ENCODE measurements around the gene PIGW. TPM values are rescaled to one million over a fixed set of nuclear protein-coding genes. Genes with fewer than 3 reads are reported as not detected.

Gene PIGW
- total RNA-seq, 4 donors from 2014 or later, result 3.0 to 6.9 (median 4.7) TPM

GRCh38 chr17:36501351-36501750, 33.4 kb upstream of the PIGW start:
- ATAC-seq (no peak), DNase-seq (no peak)
- Histone ChIP-seq H3K9me3 (no peaks in the 10 kb centered on the region), H3K4me1 (no peaks in the 10 kb centered on the region), H3K36me3 (peaks cover 0 to 75% of the 10 kb centered on the region in 2 donors), H3K27me3 (no peaks in the 10 kb centered on the region), H3K4me3 (no peak overlapping the region), H3K27ac (no peak overlapping the region)
- in situ Hi-C loops (cut with MboI; ENCODE audit: low sequenced_read_pairs in 4 of 4) (no loop called here), intact Hi-C loops (cut with DNase I; ENCODE audit: low total_unique reads) (no loop called here)
- TF ChIP-seq CTCF (IDR thresholded peaks at IDR 0.05 in 4 of 5, conservative IDR thresholded peaks at IDR 0.05 in 1 of 5) (no peak), POLR2A (IDR thresholded peaks at IDR 0.05) (no peak)

GRCh38 chr17:36501963-36502362, 32.8 kb upstream of the PIGW start:
- H3K4me1 ChIP-seq, result no peaks in the 10 kb centered on the region
- no peak for DNase-seq
- intact Hi-C loops (cut with DNase I; ENCODE audit: low total_unique reads), result no loop called here

GRCh38 chr17:36503456-36504155, 31.2 kb upstream of the PIGW start:
- Histone ChIP-seq H3K4me1 (no peaks in the 10 kb centered on the region), H3K9me3 (no peaks in the 10 kb centered on the region), H3K27ac (no peak overlapping the region), H3K4me3 (no peak overlapping the region), H3K27me3 (no peaks in the 10 kb centered on the region), H3K36me3 (peaks cover 0 to 76% of the 10 kb centered on the region in 2 donors)
- TF ChIP-seq POLR2A (IDR thresholded peaks at IDR 0.05) (no peak), CTCF (IDR thresholded peaks at IDR 0.05 in 4 of 5, conservative IDR thresholded peaks at IDR 0.05 in 1 of 5) (no peak)
- intact Hi-C loops (cut with DNase I; ENCODE audit: low total_unique reads) (no loop called here), in situ Hi-C loops (cut with MboI; ENCODE audit: low sequenced_read_pairs in 4 of 4) (no loop called here)
- ATAC-seq (no peak), DNase-seq (no peak)

More at GRCh38 chr17:36501963-36502362, 32.8 kb upstream of the PIGW start:
- ATAC-seq, result no peak
- Histone ChIP-seq H3K27me3 (no peaks in the 10 kb centered on the region), H3K4me3 (no peak overlapping the region), H3K27ac (no peak overlapping the region), H3K9me3 (no peaks in the 10 kb centered on the region), H3K36me3 (peaks cover 0 to 75% of the 10 kb centered on the region in 2 donors)
- TF ChIP-seq POLR2A (IDR thresholded peaks at IDR 0.05), result no peak
- in situ Hi-C loops (cut with MboI; ENCODE audit: low sequenced_read_pairs in 4 of 4), result no loop called here

- H3K27me3 ChIP-seq, result no peaks in the 10 kb centered on the region
- peaks cover 0 to 72% of the 10 kb centered on the region in 2 donors for H3K36me3 ChIP-seq
- no peaks in the 10 kb centered on the region for H3K4me1 ChIP-seq
- H3K9me3 ChIP-seq, result no peaks in the 10 kb centered on the region
- DNase-seq (no peak), ATAC-seq (no peak)
- H3K4me3 ChIP-seq, result no peak overlapping the region
- intact Hi-C loops (cut with DNase I; ENCODE audit: low total_unique reads) (no loop called here), in situ Hi-C loops (cut with MboI; ENCODE audit: low sequenced_read_pairs in 4 of 4) (no loop called here)
- TF ChIP-seq POLR2A (IDR thresholded peaks at IDR 0.05) (no peak), CTCF (IDR thresholded peaks at IDR 0.05 in 4 of 5, conservative IDR thresholded peaks at IDR 0.05 in 1 of 5) (no peak)
- H3K27ac ChIP-seq, result no peak overlapping the region
Observed at GRCh38 chr17:36504156-36504545, 30.6 kb upstream of the PIGW start.

- intact Hi-C loops (cut with DNase I; ENCODE audit: low total_unique reads) (no loop called here), in situ Hi-C loops (cut with MboI; ENCODE audit: low sequenced_read_pairs in 4 of 4) (no loop called here)
- TF ChIP-seq CTCF (IDR thresholded peaks at IDR 0.05 in 4 of 5, conservative IDR thresholded peaks at IDR 0.05 in 1 of 5) (no peak), POLR2A (IDR thresholded peaks at IDR 0.05) (no peak)
- Histone ChIP-seq H3K4me1 (no peaks in the 10 kb centered on the region), H3K36me3 (peaks cover 0 to 69% of the 10 kb centered on the region in 2 donors), H3K27me3 (no peaks in the 10 kb centered on the region), H3K27ac (no peak overlapping the region), H3K9me3 (no peaks in the 10 kb centered on the region), H3K4me3 (no peak overlapping the region)
- DNase-seq (no peak), ATAC-seq (no peak)
Observed at GRCh38 chr17:36505171-36505570, 29.6 kb upstream of the PIGW start.

All from gastrocnemius medialis (tissue), 4 donors.